HG02943 (cell line): ENCODE results near the gene EVC.
"Not testable (repeated sequence)": the region's sequence is repeated elsewhere in the genome, so short reads cannot be mapped to it uniquely, and the experiment has no call there.

ENCODE experiments used
- ATAC-seq: cut with Tn5 transposase; IDR thresholded peaks from one replicate; pipeline ENCODE4 v1.9.1; 2021; ENCODE audit warnings: mild to moderate bottlenecking, low read depth, moderate library complexity; ENCODE audit not compliant: unreplicated experiment

Gene EVC

GRCh38 chr4:5836943-5837342 is 125.9 kb downstream of the EVC start:
- ATAC-seq, result no peak

- not testable (repeated sequence) for ATAC-seq
Observed at GRCh38 chr4:5837483-5837882, 126.5 kb downstream of the EVC start.

- no peak for ATAC-seq
Observed at GRCh38 chr4:5839332-5839731, 128.3 kb downstream of the EVC start.

GRCh38 chr4:5839751-5840674 is 129.0 kb downstream of the EVC start:
- ATAC-seq, result no peak

- no peak for ATAC-seq
Observed at GRCh38 chr4:5842456-5842855, 131.5 kb downstream of the EVC start.

GRCh38 chr4:5843573-5844530 is 132.9 kb downstream of the EVC start:
- ATAC-seq, result no peak

- ATAC-seq, result no peak
Observed at GRCh38 chr4:5845035-5845905, 134.3 kb downstream of the EVC start.

- no peak for ATAC-seq
Observed at GRCh38 chr4:5851637-5852301, 140.8 kb downstream of the EVC start.

GRCh38 chr4:5852523-5853202 is 141.7 kb downstream of the EVC start:
- no peak for ATAC-seq

GRCh38 chr4:5854929-5855328 is 143.9 kb downstream of the EVC start:
- no peak for ATAC-seq

- not testable (repeated sequence) for ATAC-seq
Observed at GRCh38 chr4:5856362-5856761, 145.4 kb downstream of the EVC start.

- no peak for ATAC-seq
Observed at GRCh38 chr4:5857199-5857598, 146.2 kb downstream of the EVC start.

- no peak for ATAC-seq
Observed at GRCh38 chr4:5858020-5858769, 147.2 kb downstream of the EVC start.

- ATAC-seq, result no peak
Observed at GRCh38 chr4:5863461-5864113, 152.6 kb downstream of the EVC start.
